Duodenal mucosa (tissue), 2 donors: ENCODE measurements around the gene IER3.
"Not testable (repeated sequence)": the region's sequence is repeated elsewhere in the genome, so short reads cannot be mapped to it uniquely, and the experiment has no call there.

Experiments
- H3K27ac ChIP-seq: one replicate; pipeline ENCODE4 v1.7.0; 2013; ENCODE audit warnings: low read depth, low read length
- H3K27me3 ChIP-seq, 2 donors: one replicate each; pipeline ENCODE4 v1.7.0; 2013; ENCODE audit warnings: low read length in 2 of 2, control low read depth in 1 of 2; ENCODE audit not compliant: insufficient read depth in 2 of 2, control insufficient read depth in 1 of 2
- H3K36me3 ChIP-seq, 2 donors: one replicate each; pipeline ENCODE4 v1.7.0; 2013; ENCODE audit warnings: low read length in 2 of 2, control low read depth in 1 of 2; ENCODE audit not compliant: insufficient read depth in 2 of 2, control insufficient read depth in 1 of 2
- H3K4me1 ChIP-seq, 2 donors: one replicate each; pipeline ENCODE4 v1.7.0; 2013; ENCODE audit warnings: low read length in 2 of 2, control low read depth in 1 of 2; ENCODE audit not compliant: insufficient read depth in 2 of 2, control insufficient read depth in 1 of 2
- H3K4me3 ChIP-seq, 2 donors: one replicate each; pipeline ENCODE4 v1.7.0; 2013; ENCODE audit warnings: low read length in 2 of 2, low read depth in 1 of 2
- H3K9ac ChIP-seq, 2 donors: one replicate each; pipeline ENCODE4 v1.7.0; 2013; ENCODE audit warnings: low read length in 2 of 2, low read depth in 1 of 2
- H3K9me3 ChIP-seq, 2 donors: one replicate each; pipeline ENCODE4 v1.7.0; 2013; ENCODE audit warnings: low read length in 2 of 2, control low read depth in 1 of 2; ENCODE audit not compliant: control insufficient read depth in 1 of 2

Gene IER3

GRCh38 chr6:30761791-30762429 lies 17.6 kb upstream of the IER3 start:
- Histone ChIP-seq H3K27ac (no peak overlapping the region), H3K36me3 (no peaks in the 10 kb centered on the region), H3K4me1 (peaks cover 19 to 20% of the 10 kb centered on the region in 2 donors), H3K27me3 (no peaks in the 10 kb centered on the region), H3K9ac (no peak overlapping the region), H3K4me3 (no peak overlapping the region), H3K9me3 (no peaks in the 10 kb centered on the region)

GRCh38 chr6:30760549-30760948 lies 16.2 kb upstream of the IER3 start:
- Histone ChIP-seq H3K4me1 (peaks cover 19 to 20% of the 10 kb centered on the region in 2 donors), H3K9me3 (no peaks in the 10 kb centered on the region), H3K36me3 (no peaks in the 10 kb centered on the region), H3K27me3 (no peaks in the 10 kb centered on the region), H3K27ac (no peak overlapping the region), H3K9ac (no peak overlapping the region), H3K4me3 (no peak overlapping the region)

- H3K4me1 ChIP-seq = peaks cover 19 to 20% of the 10 kb centered on the region in 2 donors
- peak overlapping the region; percentile 17 for H3K27ac ChIP-seq
- no peak overlapping the region for H3K9ac ChIP-seq
Observed at GRCh38 chr6:30759575-30760239, 15.4 kb upstream of the IER3 start.

GRCh38 chr6:30757261-30757904 lies 13.0 kb upstream of the IER3 start:
- no peaks in the 10 kb centered on the region for H3K9me3 ChIP-seq
- H3K4me1 ChIP-seq = peaks cover 7 to 17% of the 10 kb centered on the region in 2 donors
- H3K27ac ChIP-seq = no peak overlapping the region
- no peaks in the 10 kb centered on the region for H3K36me3 ChIP-seq
- no peak overlapping the region for H3K9ac ChIP-seq
- no peak overlapping the region for H3K4me3 ChIP-seq
- no peaks in the 10 kb centered on the region for H3K27me3 ChIP-seq

More at GRCh38 chr6:30759575-30760239, 15.4 kb upstream of the IER3 start:
- H3K27me3 ChIP-seq = no peaks in the 10 kb centered on the region
- no peaks in the 10 kb centered on the region for H3K36me3 ChIP-seq
- H3K4me3 ChIP-seq = no peak overlapping the region
- H3K9me3 ChIP-seq = no peaks in the 10 kb centered on the region

GRCh38 chr6:30756405-30757003 lies 12.2 kb upstream of the IER3 start:
- H3K9ac ChIP-seq, H3K9me3 ChIP-seq, H3K4me3 ChIP-seq, H3K36me3 ChIP-seq, H3K27ac ChIP-seq, H3K27me3 ChIP-seq: not testable (repeated sequence)
- peaks cover 8 to 23% of the 10 kb centered on the region in 2 donors for H3K4me1 ChIP-seq

- Histone ChIP-seq H3K4me3 (no peak overlapping the region), H3K9ac (no peak overlapping the region), H3K27me3 (no peaks in the 10 kb centered on the region), H3K27ac (no peak overlapping the region), H3K4me1 (peaks cover 16 to 33% of the 10 kb centered on the region in 2 donors), H3K36me3 (no peaks in the 10 kb centered on the region), H3K9me3 (no peaks in the 10 kb centered on the region)
Observed at GRCh38 chr6:30754631-30755030, 10.3 kb upstream of the IER3 start.

GRCh38 chr6:30752157-30752927 lies 8.0 kb upstream of the IER3 start:
- peaks cover 35 to 47% of the 10 kb centered on the region in 2 donors for H3K4me1 ChIP-seq
- H3K9ac ChIP-seq = peak overlapping the region in 1 of 2 donors; percentile 20
- H3K27me3 ChIP-seq = no peaks in the 10 kb centered on the region
- no peaks in the 10 kb centered on the region for H3K9me3 ChIP-seq
- H3K27ac ChIP-seq = peak overlapping the region; percentile 59
- no peaks in the 10 kb centered on the region for H3K36me3 ChIP-seq
- H3K4me3 ChIP-seq = no peak overlapping the region

- no peak overlapping the region for H3K4me3 ChIP-seq
- no peak overlapping the region for H3K27ac ChIP-seq
- peaks cover 36 to 49% of the 10 kb centered on the region in 2 donors for H3K4me1 ChIP-seq
- no peak overlapping the region for H3K9ac ChIP-seq
- H3K27me3 ChIP-seq = no peaks in the 10 kb centered on the region
- no peaks in the 10 kb centered on the region for H3K9me3 ChIP-seq
- no peaks in the 10 kb centered on the region for H3K36me3 ChIP-seq
Observed at GRCh38 chr6:30750379-30750668, 6.0 kb upstream of the IER3 start.

- Histone ChIP-seq H3K27me3 (no peaks in the 10 kb centered on the region), H3K9ac (peak overlapping the region; percentile 1 to 28), H3K36me3 (no peaks in the 10 kb centered on the region), H3K4me3 (peak overlapping the region in 1 of 2 donors; percentile 0), H3K9me3 (no peaks in the 10 kb centered on the region), H3K27ac (peak overlapping the region; percentile 70), H3K4me1 (peaks cover 40 to 49% of the 10 kb centered on the region in 2 donors)
Observed at GRCh38 chr6:30749554-30750378, 5.4 kb upstream of the IER3 start.
